Upper lobe of left lung (tissue), 4 donors: ENCODE results near the gene RND2.

ENCODE experiments used
- CTCF ChIP-seq, 6 experiments: fragments of 450-650 bp in 4 of 6; fragments of 200-600 bp in 2 of 6; sonication (generic) in 2 of 6; IDR thresholded peaks; one replicate each; pipeline ENCODE4 v1.5.1; 2016 to 2019; ENCODE audit warnings: antibody characterized with exemption in 6 of 6
- POLR2AphosphoS5 ChIP-seq, 2 donors: sonication (generic); formaldehyde crosslinking; IDR thresholded peaks; one replicate each; pipeline ENCODE4 v1.5.1; 2017; ENCODE audit warnings: antibody characterized with exemption in 2 of 2

- TF ChIP-seq CTCF (IDR thresholded peaks at IDR 0.05) (no peak), POLR2AphosphoS5 (IDR thresholded peaks at IDR 0.05) (no peak)
Observed at GRCh38 chr17:43028221-43028861, 3.3 kb downstream of the RND2 start.
